H9 (cell line): ENCODE data around the gene ASPRV1. TPM values are rescaled to one million over a fixed set of nuclear protein-coding genes. Genes with fewer than 3 reads are reported as not detected.

Experiments used
- DNase-seq: peaks from one replicate; pipeline ENCODE4 v3.0.0-alpha.2; 2017
- H2AFZ ChIP-seq: one replicate; pipeline ENCODE4 v1.6.1; 2013; ENCODE audit warnings: mild to moderate bottlenecking, low read length, control low read depth, moderate library complexity
- H2AK5ac ChIP-seq: 2 replicates; pipeline ENCODE4 v1.6.1; 2013; ENCODE audit warnings: low read length, control low read depth, mixed read lengths; ENCODE audit not compliant: insufficient read length
- H2BK120ac ChIP-seq: one replicate; pipeline ENCODE4 v1.6.1; 2013; ENCODE audit warnings: low read depth, mild to moderate bottlenecking, low read length, control low read depth, inconsistent platforms; ENCODE audit not compliant: poor library complexity, severe bottlenecking
- H2BK12ac ChIP-seq: 2 replicates; pipeline ENCODE4 v1.6.1; 2013; ENCODE audit warnings: low read length, control low read depth, mixed read lengths, low read depth; ENCODE audit not compliant: insufficient read length
- H2BK15ac ChIP-seq: 2 replicates; pipeline ENCODE4 v1.6.1; 2013; ENCODE audit warnings: low read depth, low read length, control low read depth
- H2BK20ac ChIP-seq: one replicate; pipeline ENCODE4 v1.6.1; 2013; ENCODE audit warnings: low read depth, mild to moderate bottlenecking, low read length, control low read depth, inconsistent platforms; ENCODE audit not compliant: poor library complexity, severe bottlenecking
- H2BK5ac ChIP-seq: 2 replicates; pipeline ENCODE4 v1.6.1; 2013; ENCODE audit warnings: low read length, control low read depth, mixed read lengths; ENCODE audit not compliant: insufficient read length
- H3K14ac ChIP-seq: 2 replicates; pipeline ENCODE4 v1.6.1; 2013; ENCODE audit warnings: low read length, control low read depth; ENCODE audit not compliant: insufficient read depth
- H3K18ac ChIP-seq: 2 replicates; pipeline ENCODE4 v1.6.1; 2013; ENCODE audit warnings: low read depth, mild to moderate bottlenecking, mixed read lengths, low read length, control low read depth; ENCODE audit not compliant: insufficient read length
- H3K23ac ChIP-seq: 2 replicates; pipeline ENCODE4 v1.6.1; 2013; ENCODE audit warnings: low read length, control low read depth, mixed read lengths, low read depth; ENCODE audit not compliant: insufficient read length
- H3K23me2 ChIP-seq: 2 replicates; pipeline ENCODE4 v1.6.1; 2013; ENCODE audit warnings: low read depth, mild to moderate bottlenecking, mixed read lengths, low read length, control low read depth; ENCODE audit not compliant: insufficient read length, poor library complexity, severe bottlenecking
- H3K27ac ChIP-seq: 2 replicates; pipeline ENCODE4 v1.5.1; 2013; ENCODE audit warnings: low read length, control low read depth, mixed read lengths, low read depth; ENCODE audit not compliant: insufficient read length
- H3K27me3 ChIP-seq: 2 replicates; pipeline ENCODE4 v1.6.1; 2013; ENCODE audit warnings: low read length, control low read depth, inconsistent platforms; ENCODE audit not compliant: insufficient read depth
- H3K4ac ChIP-seq: 2 replicates; pipeline ENCODE4 v1.6.1; 2013; ENCODE audit warnings: low read depth, mild to moderate bottlenecking, control low read depth, inconsistent platforms, low read length, moderate library complexity
- H3K4me1 ChIP-seq: 2 replicates; pipeline ENCODE4 v1.6.1; 2013; ENCODE audit warnings: low read length, control low read depth, inconsistent platforms; ENCODE audit not compliant: insufficient read depth
- H3K4me2 ChIP-seq: 2 replicates; pipeline ENCODE4 v1.6.1; 2013; ENCODE audit warnings: low read length, control low read depth, mixed read lengths; ENCODE audit not compliant: insufficient read length, insufficient read depth
- H3K56ac ChIP-seq: 2 replicates; pipeline ENCODE4 v1.6.1; 2013; ENCODE audit warnings: low read depth, mild to moderate bottlenecking, mixed read lengths, low read length, control low read depth; ENCODE audit not compliant: insufficient read length
- H3K79me1 ChIP-seq: 2 replicates; pipeline ENCODE4 v1.6.1; 2013; ENCODE audit warnings: low read depth, mild to moderate bottlenecking, moderate library complexity, low read length, control low read depth, inconsistent platforms; ENCODE audit not compliant: insufficient read depth, poor library complexity, severe bottlenecking
- H3K79me2 ChIP-seq: 2 replicates; pipeline ENCODE4 v1.6.1; 2013; ENCODE audit warnings: low read length, control low read depth, inconsistent platforms; ENCODE audit not compliant: insufficient read depth
- H3K9ac ChIP-seq: 2 replicates; pipeline ENCODE4 v1.6.1; 2013; ENCODE audit warnings: low read length, control low read depth, mixed read lengths; ENCODE audit not compliant: insufficient read length; ENCODE audit errors: extremely low read depth
- H3K9me3 ChIP-seq: one replicate; pipeline ENCODE4 v1.6.1; 2013; ENCODE audit warnings: low read depth, low read length, inconsistent platforms; ENCODE audit not compliant: control insufficient read depth
- H3T11ph ChIP-seq: one replicate; pipeline ENCODE4 v1.6.1; 2013; ENCODE audit warnings: mild to moderate bottlenecking, low read length, control low read depth, inconsistent platforms
- H4K20me1 ChIP-seq: one replicate; pipeline ENCODE4 v1.6.1; 2013; ENCODE audit not compliant: control insufficient read depth, insufficient read length, insufficient read depth
- H4K5ac ChIP-seq: 2 replicates; pipeline ENCODE4 v1.6.1; 2013; ENCODE audit warnings: low read depth, mild to moderate bottlenecking, mixed read lengths, low read length, control low read depth; ENCODE audit not compliant: insufficient read length
- H4K8ac ChIP-seq: replicated peaks from 2 replicates; pipeline ENCODE4 v1.6.1; 2013; ENCODE audit warnings: low read length, control low read depth, mixed read lengths, low read depth; ENCODE audit not compliant: insufficient read length
- H4K91ac ChIP-seq: 2 replicates; pipeline ENCODE4 v1.6.1; 2013; ENCODE audit warnings: low read depth, mild to moderate bottlenecking, moderate library complexity, mixed read lengths, low read length, control low read depth; ENCODE audit not compliant: insufficient read length
- H3K27ac Mint-ChIP-seq, 3 experiments: 2 replicates in 2 of 3; 3 replicates in 1 of 3; pipeline ENCODE4 v1.8.0; 2020 to 2021; ENCODE audit warnings: mixed read lengths in 3 of 3, mild to moderate bottlenecking in 1 of 3, moderate library complexity in 1 of 3
- H3K27me3 Mint-ChIP-seq: 2 replicates; pipeline ENCODE4 v1.8.0; 2021; ENCODE audit warnings: low read depth, mild to moderate bottlenecking, moderate library complexity, mixed read lengths
- H3K36me3 Mint-ChIP-seq, 3 experiments: 2 replicates in 2 of 3; 3 replicates in 1 of 3; pipeline ENCODE4 v1.8.0; 2020 to 2021; ENCODE audit warnings: low read depth in 3 of 3, mixed read lengths in 3 of 3; ENCODE audit not compliant: insufficient read depth in 1 of 3
- H3K4me1 Mint-ChIP-seq, 2 experiments: 2 replicates each; pipeline ENCODE4 v1.8.0; 2020; ENCODE audit warnings: mixed read lengths in 2 of 2
- H3K4me3 Mint-ChIP-seq, 2 experiments: 2 replicates in 1 of 2; 3 replicates in 1 of 2; pipeline ENCODE4 v1.8.0; 2020 to 2021; ENCODE audit warnings: mild to moderate bottlenecking in 2 of 2, mixed read lengths in 2 of 2, moderate library complexity in 1 of 2
- H3K9me3 Mint-ChIP-seq, 2 experiments: 2 replicates in 1 of 2; 3 replicates in 1 of 2; pipeline ENCODE4 v1.8.0; 2020; ENCODE audit warnings: mild to moderate bottlenecking in 2 of 2, mixed read lengths in 2 of 2, moderate library complexity in 1 of 2
- WGBS: extraction: QIAGEN DNeasy Blood & Tissue Kit; methylation state at CpG from one replicate; pipeline ENCODE4 v1.1.7; 2013; ENCODE audit warnings: missing lambda C conversion rate, low lambda C conversion rate, mixed read lengths; ENCODE audit not compliant: insufficient read length; ENCODE audit errors: extremely low coverage; 5-methylcytosine and 5-hydroxymethylcytosine counted together
- total RNA-seq: library from RNA; stranded (reverse); gene quantifications from 2 replicates; pipeline ENCODE4 v1.2.1, GENCODE V29; 2021
- TF ChIP-seq, protein P1 (sequence below): fragments of 200-600 bp; sonication (generic); conservative IDR thresholded peaks from 3 replicates; pipeline ENCODE4 v1.8.0; 2021; ENCODE audit warnings: antibody characterized with exemption, mild to moderate bottlenecking

Gene ASPRV1
- total RNA-seq, 1 experiment from 2014 or later = 0.57 TPM

DNA sequence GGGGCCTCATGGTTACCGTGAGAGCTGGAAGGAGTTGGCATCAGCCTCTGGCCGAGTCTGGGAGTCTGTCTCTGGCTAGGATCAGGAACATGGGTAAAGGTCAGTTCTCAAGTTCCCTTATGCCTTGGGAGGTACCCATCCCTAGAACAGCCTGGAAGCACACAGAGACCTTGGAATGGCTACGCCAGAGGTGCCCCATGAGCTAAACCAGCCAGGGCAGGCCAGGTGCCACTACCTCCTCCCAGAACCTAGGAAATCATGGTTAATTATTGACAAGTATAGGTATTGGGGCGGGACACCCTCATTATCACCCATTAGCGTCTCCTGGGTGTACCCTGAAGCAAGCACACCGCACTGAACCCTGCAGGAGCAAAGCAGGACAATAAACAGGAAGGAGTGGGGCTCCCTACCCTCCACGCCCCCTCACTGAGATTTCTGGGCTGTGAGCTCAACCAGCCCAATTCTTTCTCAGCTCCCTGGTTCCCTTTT is 3.0 kb upstream of the ASPRV1 start:
- Histone ChIP-seq H2AK5ac (no peak overlapping the region), H2BK20ac (no peak overlapping the region), H3K56ac (no peak overlapping the region), H3K9ac (no peak overlapping the region), H3K4me1 (no peaks in the 10 kb centered on the region; the same call in 1 of the 2 replicates), H2BK120ac (no peak overlapping the region), H2BK5ac (no peak overlapping the region), H3K4me2 (no peak overlapping the region), H2BK12ac (no peak overlapping the region), H2AFZ (no peak overlapping the region), H3T11ph (no peak overlapping the region), H3K14ac (no peak overlapping the region), H4K20me1 (no peaks in the 10 kb centered on the region), H3K27ac (no peak overlapping the region), H3K18ac (no peak overlapping the region), H3K79me2 (no peaks in the 10 kb centered on the region), H3K9me3 (no peaks in the 10 kb centered on the region), H4K5ac (no peak overlapping the region), H3K27me3 (no peaks in the 10 kb centered on the region; the same call in 1 of the 2 replicates), H3K23ac (no peak overlapping the region), H4K8ac (no peak overlapping the region), H2BK15ac (no peak overlapping the region), H3K79me1 (no peaks in the 10 kb centered on the region), H3K23me2 (no peaks in the 10 kb centered on the region), H4K91ac (no peak overlapping the region), H3K4ac (no peak overlapping the region)
- Mint-ChIP-seq H3K4me1 (peaks cover 15 to 17% of the 10 kb centered on the region in 2 experiments), H3K27ac (peak overlapping the region in 1 of 3 experiments; percentile 89; a peak in 1 of 7 replicates), H3K36me3 (no peaks in the 10 kb centered on the region), H3K4me3 (no peak overlapping the region), H3K27me3 (peaks cover 3% of the 10 kb centered on the region), H3K9me3 (no peaks in the 10 kb centered on the region)
- TF ChIP-seq, protein P1, sequence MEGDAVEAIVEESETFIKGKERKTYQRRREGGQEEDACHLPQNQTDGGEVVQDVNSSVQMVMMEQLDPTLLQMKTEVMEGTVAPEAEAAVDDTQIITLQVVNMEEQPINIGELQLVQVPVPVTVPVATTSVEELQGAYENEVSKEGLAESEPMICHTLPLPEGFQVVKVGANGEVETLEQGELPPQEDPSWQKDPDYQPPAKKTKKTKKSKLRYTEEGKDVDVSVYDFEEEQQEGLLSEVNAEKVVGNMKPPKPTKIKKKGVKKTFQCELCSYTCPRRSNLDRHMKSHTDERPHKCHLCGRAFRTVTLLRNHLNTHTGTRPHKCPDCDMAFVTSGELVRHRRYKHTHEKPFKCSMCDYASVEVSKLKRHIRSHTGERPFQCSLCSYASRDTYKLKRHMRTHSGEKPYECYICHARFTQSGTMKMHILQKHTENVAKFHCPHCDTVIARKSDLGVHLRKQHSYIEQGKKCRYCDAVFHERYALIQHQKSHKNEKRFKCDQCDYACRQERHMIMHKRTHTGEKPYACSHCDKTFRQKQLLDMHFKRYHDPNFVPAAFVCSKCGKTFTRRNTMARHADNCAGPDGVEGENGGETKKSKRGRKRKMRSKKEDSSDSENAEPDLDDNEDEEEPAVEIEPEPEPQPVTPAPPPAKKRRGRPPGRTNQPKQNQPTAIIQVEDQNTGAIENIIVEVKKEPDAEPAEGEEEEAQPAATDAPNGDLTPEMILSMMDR = no peak
- DNase-seq = no peak
- no CpG with 5 or more reads among the region's 7 CpGs for WGBS
